ENCODE measurements around the gene ZNRF4.
"Not testable (repeated sequence)": the region's sequence is repeated elsewhere in the genome, so short reads cannot be mapped to it uniquely, and the experiment has no call there.

ZNRF4 gene, protein sequence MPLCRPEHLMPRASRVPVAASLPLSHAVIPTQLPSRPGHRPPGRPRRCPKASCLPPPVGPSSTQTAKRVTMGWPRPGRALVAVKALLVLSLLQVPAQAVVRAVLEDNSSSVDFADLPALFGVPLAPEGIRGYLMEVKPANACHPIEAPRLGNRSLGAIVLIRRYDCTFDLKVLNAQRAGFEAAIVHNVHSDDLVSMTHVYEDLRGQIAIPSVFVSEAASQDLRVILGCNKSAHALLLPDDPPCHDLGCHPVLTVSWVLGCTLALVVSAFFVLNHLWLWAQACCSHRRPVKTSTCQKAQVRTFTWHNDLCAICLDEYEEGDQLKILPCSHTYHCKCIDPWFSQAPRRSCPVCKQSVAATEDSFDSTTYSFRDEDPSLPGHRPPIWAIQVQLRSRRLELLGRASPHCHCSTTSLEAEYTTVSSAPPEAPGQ

DNA sequence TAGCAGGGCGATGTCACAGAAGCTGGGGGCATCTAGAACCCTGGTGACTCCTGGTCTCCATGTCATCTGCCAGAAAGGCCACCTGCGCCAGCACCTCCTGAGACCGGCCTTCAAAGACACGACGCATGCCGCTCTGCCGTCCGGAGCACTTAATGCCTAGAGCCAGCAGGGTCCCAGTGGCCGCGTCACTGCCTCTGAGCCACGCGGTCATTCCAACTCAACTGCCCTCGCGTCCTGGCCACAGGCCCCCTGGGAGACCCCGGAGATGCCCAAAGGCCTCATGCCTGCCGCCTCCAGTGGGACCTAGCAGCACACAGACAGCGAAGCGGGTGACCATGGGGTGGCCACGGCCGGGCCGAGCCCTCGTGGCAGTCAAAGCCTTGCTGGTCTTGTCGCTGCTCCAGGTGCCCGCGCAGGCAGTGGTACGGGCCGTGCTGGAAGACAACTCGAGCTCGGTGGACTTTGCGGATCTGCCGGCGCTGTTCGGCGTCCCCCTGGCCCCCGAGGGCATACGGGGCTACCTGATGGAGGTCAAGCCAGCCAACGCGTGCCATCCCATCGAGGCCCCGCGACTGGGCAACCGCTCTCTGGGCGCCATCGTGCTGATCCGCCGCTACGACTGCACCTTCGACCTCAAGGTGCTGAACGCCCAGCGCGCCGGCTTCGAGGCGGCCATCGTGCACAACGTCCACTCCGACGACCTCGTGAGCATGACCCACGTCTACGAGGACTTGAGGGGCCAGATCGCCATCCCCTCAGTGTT is at the start of gene ZNRF4:
Gene ZNRF4, plus strand, starts transcription at position 51 of the 763 bp plus-strand sequence. Its CDS starts 75 bp downstream, at position 126.
- DNase-seq: no peak

DNA sequence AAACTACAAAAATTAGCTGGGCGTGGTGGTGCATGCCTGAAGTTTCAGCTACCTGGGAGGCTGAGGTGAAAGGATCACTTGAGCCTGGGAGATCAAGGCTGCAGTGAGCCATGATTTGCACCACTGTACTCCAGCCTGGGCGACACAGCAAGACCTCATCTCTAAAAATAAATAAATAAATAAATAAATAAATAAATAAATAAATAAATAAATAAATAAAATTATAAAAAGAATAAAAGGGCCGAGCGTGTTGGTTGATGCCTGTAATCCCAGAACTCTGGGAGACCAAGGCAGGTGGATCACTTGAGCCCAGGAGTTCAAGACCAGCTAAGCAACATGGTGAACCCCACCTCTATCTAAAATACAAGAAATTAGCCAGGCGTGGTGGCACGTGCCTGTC is 49.0 kb upstream of the ZNRF4 start:
- DNase-seq: not testable (repeated sequence)

DNA sequence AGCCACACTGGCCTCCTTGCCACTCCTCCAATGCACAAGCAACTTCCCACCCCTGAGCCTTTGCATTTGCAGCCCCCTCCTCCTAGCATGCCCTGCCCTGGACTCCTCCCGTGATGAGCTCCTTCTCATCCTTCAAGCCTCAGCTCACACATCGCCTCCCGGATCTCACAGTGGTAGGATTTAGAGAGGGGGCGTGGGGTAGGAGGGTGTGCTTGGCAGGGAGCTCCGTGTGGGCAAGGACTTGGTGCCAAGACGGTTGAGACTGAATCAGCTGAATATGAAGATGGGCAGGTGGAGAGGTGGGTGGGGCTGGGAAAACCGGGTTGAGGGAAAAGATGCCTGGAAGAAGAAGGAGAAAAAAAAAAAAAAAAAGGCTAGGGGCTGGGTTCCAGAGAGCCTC is 48.4 kb upstream of the ZNRF4 start:
- no peak for DNase-seq

DNA sequence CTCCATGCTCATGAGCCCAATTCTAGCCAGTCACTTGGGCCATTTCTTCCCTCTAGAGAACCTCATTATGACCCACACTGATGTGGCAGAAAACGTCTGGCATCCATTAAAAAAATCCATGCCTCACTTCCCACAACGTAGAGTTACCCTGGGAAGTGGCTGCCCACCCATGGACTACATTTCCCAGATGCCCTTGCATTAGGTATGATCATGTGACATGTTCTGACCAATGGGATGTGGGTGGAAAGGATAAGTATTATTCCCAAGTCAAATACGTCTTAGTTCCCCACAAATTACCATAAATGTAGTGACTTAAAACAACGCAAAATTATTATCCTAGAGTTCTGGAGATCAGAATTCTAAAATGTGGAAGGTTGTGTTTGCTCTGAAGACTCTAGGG is 47.9 kb upstream of the ZNRF4 start:
- no peak for DNase-seq

DNA sequence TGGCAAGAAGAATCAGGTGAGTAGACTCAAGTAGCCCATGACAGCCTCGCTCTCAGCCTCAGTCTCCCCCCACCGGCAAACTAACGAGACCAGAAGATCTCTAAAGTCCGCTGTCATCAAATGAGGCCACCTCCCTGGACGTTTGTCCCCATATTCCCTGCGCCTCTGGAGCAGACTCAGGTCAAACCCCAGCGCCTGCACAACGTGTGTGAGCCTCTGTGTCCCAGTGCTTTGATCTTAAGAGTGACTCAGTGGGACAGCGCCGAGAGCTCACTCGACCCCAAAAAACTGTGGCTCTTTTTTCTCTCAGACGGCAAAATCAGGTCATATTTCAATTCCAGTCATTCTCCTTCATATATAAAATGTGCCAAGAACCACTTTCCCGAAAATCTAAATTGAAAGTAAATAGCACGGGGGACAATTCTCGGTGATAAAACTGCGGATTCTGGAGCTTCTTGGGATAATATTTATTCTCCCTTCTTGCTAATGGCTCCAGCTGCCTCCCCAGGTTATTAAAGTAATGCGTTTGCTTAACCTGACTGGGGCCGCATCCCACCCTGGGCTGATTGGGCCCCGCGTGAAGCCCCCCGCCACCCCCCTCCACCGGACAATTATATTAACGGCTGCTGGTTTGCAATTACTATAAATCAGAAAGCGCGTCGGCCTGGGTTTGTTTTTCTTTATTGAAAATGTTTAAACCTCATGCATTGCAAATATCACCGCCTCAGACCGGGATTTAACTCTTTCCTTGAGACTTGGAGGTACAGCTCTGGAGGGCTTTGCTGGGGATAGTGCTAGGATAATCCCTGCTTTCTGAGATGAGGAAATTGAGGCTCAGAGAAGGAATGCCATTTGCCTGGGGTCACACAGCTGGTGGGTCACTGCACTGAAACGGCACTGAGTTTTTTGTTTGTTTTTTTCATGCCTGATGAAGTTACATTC is 37.5 kb upstream of the ZNRF4 start:
- no peak for DNase-seq

DNA sequence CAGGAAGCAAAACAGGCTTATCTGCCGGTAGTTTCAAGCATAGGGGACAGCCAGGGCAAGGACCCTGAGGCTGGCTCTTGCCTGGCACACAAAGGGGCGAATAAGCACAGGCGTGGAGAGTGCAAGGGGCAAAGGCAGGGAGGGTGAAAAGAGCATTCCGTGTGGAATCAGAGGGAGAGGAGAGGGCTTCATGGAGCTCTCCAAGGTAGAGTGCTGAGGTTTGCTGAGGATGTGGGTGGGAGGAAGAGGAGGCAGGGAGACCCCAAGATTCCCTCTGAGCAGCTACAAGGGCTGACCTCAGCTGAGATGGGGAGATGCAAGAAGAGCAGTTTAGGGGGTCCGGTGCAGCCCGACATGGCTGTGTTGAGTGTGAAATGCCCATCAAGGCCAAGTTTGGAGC is 36.5 kb upstream of the ZNRF4 start:
- no peak for DNase-seq

DNA sequence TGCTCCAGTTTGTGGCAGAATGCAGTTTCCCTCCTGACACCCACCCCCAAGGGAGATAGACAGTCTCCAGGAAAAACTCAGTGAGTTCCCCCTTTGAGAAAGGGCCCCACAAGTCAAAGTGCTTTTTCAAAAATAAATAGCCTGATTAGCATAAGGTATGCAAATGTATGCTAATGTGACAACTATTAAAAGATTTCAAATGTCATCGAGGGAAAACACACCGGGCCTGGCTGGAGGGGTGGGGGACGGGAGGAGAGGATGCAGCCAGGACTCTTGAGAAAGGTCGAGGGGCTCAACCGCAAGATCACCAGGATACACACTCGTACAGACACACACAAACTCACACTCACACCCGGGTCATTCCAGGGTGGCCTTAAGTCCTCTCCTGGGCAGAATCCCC is 34.3 kb upstream of the ZNRF4 start:
- no peak for DNase-seq

DNA sequence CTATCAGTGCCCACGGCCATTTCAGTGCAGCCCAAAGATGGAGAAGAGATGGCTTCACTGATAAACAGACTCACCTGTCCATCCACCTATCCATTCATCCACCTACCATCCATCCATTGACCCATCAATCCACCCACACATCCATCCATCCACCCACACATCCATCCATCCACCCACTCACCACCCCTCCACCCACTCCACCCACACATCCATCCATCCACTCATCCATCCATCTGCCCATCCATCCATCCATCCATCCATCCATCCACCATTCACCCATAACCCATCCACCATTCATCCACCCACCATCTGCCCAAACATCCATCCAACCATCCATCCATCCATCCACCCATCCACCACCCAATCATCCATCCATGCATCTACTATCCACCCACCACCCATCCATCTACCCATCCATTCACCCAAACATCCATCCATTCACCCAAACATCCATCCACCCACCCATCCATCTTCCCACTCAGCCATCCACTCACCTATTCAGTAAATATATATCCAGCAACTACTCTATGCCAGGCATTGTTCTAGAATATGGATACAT is 31.6 kb upstream of the ZNRF4 start:
- no peak for DNase-seq

DNA sequence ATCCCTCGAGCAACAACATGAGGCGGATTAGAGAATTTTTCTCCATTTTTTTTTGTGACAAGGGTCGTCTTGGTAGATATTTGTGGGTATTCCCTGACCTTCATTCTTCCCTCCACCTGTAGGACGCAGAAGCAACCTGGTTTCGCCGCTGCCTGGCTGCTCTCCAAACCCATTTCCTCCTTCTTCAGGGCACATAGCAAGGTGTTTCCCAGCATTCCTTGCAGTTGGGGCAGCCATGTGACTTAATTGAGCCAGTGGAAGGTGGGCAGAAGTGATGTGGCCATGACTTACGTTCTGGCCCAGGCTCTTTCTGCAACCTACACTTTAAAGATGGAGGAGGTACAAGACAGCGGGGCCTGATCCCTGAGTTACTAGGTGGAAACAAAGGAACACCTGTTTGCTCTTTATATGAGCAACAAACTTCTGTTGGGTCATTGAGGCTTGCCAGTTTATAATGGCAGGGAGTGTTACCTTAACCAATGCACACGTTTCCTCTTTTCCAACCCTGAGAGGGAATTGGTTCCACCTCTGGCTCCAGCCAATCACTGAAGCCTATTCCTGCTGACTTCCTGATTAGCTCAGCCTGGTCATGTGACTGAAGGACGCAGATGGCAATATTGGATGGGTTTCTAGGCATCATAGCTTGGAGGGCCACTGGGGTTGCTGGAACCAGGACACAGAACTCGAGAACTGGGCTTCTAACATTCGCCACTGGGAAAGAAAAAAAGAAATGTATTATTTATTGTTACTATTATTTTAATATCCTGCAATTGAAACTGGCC is 30.8 kb upstream of the ZNRF4 start:
- DNase-seq: no peak

DNA sequence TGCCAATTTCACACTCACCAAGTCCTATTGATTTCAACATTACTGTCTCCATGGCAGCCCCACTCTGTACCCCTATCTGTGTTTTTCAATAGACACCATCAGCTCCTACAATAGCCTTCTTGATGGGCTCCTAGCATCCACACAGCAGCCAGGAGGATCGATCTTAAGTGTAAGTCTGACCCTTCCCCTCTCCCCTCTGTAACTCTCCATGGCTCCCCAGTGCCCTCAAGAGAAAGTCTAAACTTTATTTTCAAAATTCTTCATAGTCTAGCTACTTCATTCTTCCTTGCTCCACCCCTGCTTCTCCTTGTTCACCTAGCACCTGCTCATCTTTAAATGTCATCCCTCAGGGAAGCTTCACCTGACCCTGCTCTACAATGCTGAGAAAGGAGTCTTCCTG is 30.0 kb upstream of the ZNRF4 start:
- DNase-seq: no peak

DNA sequence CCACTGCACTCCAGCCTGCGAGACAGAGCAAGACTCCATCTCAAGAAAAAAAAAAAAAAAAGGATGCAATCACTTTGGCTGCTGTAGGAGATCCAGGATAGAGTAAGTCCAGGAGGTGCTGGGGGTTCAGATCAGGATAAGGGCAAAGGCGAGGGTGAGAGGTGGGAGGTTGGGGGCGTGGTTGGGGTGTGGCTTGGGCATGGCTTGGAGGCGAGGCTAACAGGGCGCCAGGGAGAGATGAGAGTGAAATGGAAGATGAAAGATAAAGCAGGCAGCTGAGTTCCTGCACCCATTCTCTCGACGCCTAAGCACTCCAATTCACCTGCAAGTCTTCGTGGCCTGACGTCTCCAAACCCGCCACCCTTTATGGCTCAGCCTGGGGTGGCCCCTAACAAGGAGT is 25.0 kb upstream of the ZNRF4 start:
- DNase-seq: no peak

DNA sequence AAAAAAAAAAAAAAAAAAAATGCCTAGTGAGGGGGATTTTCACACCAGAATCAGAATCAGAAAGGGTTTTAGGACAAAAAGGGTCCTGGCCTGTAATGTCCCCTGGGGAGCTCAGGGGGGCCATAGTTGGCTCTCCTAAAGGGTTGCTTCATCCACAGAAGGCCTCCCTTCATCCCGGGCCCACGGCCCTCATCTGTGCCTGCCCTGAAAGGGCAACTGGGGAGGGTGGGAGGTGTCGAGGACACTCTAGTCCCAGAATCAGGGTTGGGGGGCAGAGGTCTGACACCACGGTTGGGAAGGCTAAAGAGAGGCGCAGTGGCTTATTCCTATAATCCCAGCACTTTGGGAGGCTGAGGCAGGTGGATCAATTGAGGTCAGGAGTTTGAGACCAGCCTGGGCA is 22.5 kb upstream of the ZNRF4 start:
- no peak for DNase-seq

DNA sequence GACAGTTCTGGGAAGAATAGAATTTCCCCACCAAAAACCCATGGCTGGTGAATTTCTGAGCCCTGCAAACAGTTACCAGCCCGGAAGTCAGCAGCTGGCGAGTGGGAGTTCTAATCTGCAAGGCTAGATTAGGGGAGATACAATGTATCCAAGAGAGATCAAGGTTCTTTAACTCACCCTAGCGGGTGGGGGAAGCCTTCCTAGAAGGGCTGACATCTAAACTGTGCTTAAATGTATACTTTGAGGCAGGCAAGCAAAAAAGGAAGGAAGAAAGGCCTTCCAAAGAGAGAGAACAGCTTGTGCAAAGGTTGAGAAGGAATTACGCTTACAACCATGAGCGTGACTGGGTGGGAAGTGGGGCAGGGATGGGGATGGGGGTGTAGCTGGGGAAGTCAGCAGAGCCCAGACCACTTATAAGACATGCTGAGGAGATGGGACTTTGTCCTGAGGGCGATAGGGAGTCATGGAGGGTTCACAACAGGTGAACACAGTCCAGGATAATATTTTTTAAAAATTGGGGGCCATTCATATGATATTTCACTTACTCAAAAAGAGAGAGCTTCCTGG is 20.8 kb upstream of the ZNRF4 start:
- no peak for DNase-seq

DNA sequence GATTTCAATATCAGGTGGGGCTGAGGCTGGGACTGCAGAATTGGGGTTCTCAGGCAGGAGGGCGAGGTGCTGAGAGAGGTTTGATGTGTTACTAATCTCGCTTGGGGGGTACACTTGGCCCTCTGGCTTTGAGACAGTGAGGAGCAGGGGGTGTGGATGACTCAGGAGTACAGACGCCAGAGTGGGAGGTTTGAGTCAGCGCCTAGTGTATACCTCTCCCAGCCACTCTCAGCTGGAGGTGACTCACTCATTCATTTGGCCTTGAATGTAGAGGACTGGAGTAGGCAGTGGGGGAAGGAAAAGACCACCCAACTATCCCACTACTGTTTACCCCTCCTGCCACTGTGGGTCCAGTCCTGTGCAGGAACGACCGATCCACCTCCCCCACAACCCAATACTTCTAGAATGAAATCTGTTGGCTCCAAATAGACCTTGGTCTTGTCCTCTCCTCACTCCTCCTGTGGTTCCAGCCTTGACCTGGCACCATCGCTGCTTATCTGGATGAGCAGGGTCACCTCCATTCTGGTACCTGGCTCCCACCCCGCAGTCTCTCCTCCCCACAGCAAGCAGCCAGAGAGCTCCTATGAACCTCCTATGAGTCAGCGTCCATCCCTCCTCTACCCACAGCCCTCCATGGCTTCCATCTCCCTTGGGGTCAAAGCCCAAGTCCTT is 20.1 kb upstream of the ZNRF4 start:
- peak; percentile 28 for DNase-seq

DNA sequence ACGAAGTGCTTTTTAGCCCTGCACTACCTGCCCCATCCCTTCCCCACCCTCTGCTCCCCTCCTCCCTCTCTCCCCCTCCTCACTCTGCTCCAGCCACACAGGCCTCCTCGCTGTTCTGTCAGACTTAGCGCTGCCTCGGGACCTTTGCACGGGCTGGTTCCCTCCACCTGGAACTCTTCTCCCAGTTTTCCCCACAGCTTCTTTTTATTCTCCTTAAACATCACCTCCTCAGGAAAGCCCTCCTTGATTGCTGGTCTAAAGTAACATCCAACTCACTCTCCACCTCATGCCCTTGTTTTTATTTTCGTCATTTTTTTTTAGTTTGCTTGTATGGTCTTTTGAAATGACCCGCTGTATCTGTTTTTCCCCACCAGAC is 19.6 kb upstream of the ZNRF4 start:
- DNase-seq: no peak

DNA sequence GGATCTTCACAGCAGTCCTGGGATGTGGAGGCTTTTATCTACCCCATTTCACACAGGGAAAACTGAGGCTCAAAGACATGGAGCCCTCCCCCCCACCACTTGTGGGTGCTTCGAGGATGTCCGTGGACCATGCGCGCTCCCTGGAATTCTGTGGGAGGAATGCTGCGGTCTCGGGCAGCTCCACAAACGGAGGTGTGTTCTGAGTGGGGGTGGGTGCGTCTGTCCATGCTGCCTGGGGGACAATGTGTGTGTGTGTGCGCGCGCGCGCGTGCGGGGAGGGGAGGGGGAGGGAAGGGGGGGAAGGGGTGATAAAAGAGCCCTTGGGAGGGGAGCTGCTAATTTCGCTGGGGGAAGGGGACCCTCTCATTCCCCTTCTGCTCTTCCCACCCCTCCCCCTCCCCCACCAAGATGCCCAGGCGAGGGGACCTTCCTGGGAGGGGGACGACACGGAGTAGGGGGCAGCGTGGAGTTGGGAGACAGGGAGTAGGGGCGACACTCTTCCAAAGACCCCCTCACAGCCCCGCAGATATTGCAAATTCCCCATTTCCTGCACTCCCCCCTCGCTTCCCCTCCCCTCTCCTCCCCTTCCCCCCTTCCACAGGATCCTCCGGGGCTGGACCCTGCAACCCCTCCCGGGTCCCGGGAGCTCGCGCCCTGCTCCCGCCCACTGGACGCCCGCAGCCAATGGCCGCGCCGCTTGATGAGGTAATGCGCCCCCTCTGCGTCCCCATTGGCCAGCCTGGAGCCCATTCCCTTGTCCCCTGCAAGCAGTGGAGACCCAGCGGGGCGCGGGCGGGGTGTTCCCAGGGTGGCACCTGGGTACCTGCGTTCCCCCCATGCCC is 18.9 kb upstream of the ZNRF4 start:
- DNase-seq: no peak

DNA sequence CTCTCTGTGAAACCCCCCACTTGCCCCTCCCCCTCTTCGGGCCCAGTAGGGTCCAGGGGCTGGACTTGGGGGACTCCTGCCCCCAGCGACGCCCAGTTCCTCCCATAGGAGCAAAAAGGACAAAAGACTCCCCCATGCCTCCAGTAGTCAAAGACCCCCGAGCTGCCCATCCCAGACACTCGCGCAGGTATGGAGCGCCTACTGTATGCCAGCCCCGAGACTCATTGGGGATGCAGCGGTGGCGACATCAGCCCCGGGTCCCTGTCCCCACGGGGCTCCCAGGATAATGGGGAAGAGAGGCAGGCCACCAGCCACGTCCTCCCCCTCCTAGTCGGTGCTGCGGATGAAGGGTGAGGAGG is 18.3 kb upstream of the ZNRF4 start:
- DNase-seq: no peak

DNA sequence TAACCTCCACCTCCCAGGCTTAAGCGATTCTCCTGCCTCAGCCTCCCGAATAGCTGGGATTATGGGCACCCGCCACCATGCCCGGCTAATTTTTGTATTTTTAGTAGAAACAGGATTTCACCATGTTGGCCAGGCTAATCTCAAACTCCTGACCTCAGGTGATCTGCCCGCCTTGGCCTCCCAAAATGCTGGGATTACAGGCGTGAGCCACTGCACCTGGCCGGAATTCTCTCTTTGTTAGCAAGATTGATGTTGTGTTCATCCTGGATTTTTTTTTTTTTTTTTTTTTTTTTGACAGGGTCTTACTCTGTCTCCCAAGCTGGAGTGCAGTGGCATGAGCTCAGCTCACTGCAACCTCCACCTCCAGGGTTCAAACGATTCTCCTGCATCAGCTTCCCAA is 16.5 kb upstream of the ZNRF4 start:
- DNase-seq: not testable (repeated sequence)

DNA sequence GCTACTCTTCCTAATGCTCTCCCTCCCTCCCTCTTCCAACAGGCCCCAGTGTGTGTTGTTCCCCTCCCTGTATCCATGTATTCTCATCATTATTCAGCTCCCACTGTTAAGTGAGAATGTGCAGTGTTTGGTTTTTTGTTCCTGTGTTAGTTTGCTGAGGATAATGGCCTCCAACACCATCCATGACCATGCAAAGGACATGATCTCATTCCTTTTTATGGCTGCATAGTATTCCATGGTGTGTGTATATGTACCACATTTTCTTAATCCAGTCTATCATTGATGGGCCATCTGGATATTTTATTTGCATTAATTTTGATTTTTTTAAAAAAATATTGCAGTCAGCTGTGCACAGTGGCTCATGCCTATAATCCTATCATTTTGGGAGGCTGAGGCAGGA is 15.8 kb upstream of the ZNRF4 start:
- no peak for DNase-seq

DNA sequence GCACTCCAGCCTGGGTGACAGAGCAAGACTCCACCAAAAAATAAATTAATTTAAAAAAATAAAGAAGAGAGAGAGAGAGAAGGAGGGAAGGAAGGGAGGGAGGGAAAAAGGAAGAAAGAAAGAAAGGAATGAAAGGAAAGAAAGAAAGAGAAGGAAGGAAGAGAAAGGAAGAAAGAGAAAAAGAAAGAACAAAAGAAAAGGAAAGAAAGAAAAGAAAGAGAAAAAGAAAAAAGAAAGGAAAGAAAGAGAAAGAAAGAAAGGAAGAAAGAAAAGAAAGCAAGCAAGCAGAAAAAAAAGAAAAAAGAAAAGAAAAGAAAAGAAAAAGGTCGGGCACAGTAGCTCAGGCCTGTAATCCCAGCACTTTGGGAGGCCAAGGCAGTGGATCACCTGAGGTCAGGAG is 14.9 kb upstream of the ZNRF4 start:
- no peak for DNase-seq

Measured in activated CD8-positive, alpha-beta memory T cell treated with anti-CD3 and anti-CD28 coated beads, Interleukin-2, amount 50 U/mL, for 4 hours (primary cell).